CD4-positive, alpha-beta T cell treated with Interleukin-17A for 4 hours (primary cell): ENCODE measurements around the gene MIA.
"Not testable (repeated sequence)": the region's sequence is repeated elsewhere in the genome, so short reads cannot be mapped to it uniquely, and the experiment has no call there.

Source experiments
- DNase-seq: peaks from one replicate; pipeline ENCODE4 v3.0.0-alpha.2; 2020; ENCODE audit warnings: mixed read lengths

The MIA gene

GRCh38 chr19:40825460-40826095, 50.3 kb downstream of the MIA start:
- not testable (repeated sequence) for DNase-seq

GRCh38 chr19:40826312-40826698, 51.0 kb downstream of the MIA start:
- DNase-seq: not testable (repeated sequence)

DNA sequence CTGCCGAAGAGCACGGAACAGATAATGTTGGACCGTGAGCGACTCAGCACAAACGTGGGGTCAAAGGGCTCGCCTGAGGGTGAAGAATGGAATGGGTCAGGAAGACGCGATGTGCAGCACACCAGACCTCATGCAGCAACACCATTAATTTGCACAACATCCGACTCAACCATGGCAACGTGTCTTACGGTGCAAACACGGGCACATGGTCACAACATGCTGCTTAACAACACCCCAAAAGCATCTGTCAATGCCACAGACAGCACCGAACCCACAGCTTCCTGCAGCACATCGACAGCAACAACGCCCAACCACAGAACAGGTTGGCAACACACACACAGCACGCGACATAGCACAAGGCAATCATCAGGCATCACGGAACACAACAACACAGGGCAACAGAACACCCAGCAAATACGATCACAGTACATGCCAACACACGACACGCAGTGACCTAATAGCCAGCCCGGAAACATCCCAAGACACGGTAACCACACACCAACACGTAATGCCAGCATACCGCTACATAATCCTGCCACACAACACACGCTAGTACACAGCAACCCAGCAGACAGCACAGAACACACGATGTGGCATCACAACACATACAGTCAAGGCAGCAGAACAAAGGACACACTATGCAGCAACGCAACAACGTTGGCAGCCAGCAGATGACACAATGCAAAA, 51.5 kb downstream of the MIA start:
- DNase-seq: peak; percentile 68
